Measurements from ENCODE around the gene CADPS2.

The CADPS2 gene

DNA sequence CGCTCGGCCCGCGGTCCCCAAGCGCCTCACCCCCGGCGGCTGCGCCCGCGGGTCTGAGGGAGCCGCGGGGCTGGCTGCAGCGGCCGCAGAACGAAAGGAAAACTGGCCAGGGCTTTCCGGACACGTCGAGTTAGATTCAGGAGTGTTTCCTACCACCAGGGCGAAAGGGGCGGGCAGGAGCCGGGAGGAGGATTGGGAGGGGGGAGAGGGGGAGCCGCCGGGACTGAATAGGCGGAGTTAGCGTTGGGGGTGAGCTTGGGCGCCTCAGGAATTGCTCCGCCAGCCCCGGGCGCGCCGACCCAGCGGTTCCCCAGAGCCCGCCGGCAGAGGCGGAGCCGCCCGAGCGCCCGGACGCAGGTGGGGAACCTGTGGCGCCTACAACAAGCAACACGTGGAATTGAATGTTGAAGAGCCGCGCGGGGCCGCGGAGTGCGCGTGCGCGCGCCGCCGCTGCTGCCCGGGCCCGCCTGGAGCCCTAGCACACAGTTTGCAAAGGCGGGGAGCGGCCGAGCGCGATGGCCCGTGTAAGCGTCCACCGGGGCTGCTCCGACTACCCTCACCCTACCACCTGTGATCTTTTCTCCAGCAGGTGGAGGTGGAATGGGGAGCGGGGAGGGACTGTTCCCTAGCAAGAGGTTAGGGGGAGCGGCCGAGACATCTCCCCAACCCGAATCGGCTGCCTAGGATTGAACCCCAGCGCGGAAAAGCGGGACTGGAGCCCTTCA, at the start of gene CADPS2:
TSS of gene CADPS2 (minus strand) at position 104 of the 725 bp plus-strand sequence. CDS start 123 bp downstream, outside the sequence.
- no peak for DNase-seq (ENCODE audit: extremely low read depth in 1 of 2, low read depth in 1 of 2)

DNA sequence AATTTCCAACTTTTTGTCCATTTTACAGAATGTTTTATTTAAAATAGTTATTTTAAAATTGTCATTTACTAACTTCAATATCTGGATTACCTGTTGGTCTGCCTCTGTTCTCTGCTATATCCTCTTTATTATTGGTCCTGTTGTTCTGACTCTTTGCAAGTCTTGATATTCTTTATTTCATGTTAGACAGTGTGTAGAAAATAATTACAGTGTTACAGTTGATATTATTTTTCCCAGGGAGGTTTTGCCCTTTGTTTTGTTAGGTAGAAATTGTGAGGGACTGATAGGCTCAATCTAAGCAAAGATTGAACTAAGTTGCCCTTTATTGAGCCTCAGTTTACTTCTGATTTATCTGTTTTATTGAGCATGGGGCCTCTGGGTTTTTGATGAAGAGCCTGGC, 49.4 kb upstream of the CADPS2 start:
- no peak for DNase-seq (ENCODE audit: extremely low read depth in 1 of 2, low read depth in 1 of 2)

DNA sequence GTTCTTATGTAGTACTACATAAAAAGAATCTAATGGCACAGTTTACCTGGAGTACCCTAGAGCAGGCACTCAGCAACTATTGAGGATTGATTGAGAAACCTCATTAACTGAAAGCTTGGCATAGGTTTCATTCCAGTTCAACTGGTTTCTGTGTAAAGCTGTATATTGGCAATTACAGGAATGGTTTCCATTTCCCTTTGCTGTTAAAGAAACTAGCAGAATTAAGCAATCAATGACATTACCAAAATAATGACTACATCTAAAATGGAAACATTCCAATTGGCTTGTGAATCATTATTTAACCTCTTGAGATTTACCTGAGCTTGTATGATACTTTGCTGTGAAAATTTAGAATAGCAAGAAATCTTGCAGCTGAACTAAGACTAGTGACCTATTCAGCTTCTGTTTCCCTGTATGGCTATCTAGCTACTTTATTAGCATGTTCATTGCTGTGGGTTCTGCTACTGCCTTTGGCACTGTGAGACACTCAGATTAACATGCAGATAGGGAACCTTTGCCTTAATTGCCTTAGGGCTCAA, 33.5 kb upstream of the CADPS2 start:
- DNase-seq (ENCODE audit: extremely low read depth in 1 of 2, low read depth in 1 of 2) = no peak

DNA sequence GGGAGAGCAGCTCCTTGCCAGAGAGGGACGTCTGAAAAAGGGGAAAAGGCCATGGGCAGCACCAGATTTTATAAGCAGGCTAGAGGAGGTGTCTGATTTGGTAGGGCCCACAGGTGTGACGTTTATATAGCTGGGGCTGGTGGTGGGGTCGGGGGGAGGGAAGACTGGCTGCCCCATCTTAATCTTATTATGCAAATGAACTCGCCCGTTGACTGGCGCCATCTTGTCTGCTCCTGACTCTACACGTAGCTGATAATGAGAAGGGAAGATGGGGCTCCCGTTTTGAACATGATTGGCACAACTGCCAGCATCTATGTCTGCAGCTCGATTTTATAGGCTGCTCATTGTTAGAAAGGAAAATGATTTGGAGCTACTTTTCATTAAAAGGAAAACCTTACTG, 28.6 kb upstream of the CADPS2 start:
- DNase-seq (ENCODE audit: extremely low read depth in 1 of 2, low read depth in 1 of 2) = no peak

DNA sequence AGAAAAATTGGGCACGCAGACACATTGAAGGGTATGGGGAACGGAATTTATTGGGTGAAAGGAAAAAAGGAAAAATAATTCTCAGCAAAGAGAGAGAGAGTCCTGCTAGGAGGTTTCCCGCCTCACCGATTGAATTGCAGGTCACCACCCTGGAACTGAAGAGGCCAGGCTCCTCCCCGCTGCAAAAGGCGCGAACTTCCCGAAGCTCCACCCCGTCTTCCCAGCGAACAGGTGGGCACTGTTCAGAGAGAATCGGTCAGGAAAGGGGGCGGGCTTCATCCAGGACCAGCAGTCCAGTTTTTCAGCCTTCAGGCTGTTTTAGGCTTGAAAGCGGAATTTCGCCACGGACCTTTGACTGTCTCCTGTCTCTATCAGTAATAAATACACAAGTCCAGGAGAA, 27.3 kb upstream of the CADPS2 start:
- no peak for DNase-seq (ENCODE audit: extremely low read depth in 1 of 2, low read depth in 1 of 2)

DNA sequence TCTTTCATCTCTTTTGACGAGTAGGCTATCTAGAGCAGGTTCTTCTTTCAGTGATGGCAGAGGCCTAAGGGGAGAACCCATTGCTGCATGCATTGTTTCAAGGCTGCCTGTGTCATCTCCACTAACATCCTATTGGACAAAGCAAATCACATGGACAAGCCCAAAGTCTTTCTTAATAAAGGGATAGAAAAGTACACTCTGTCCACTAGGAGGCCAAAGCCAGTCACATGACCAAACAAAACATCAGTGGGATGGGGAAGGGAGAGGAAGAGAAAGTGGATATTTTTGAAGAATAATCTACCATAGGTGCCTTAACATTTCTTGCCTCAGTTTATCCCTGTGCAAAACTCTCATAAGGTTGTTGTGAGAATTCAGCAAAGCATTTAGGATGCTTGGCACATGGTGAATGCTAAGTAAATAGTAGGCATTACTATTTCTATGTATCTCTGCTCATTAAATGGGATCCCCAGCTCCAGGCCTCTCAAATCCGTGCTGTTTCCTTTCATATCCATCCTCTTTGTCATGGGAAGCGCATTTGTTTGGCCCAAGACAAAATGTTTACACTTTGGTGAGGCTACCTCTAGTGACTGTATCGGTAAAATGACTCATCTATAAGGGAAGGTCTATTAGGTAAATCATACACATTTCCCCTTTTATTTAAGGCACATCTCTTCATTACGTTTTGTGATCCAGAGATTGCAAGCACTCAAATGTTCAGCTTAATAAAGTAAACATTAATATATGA, 16.7 kb upstream of the CADPS2 start:
- no peak for DNase-seq (ENCODE audit: extremely low read depth in 1 of 2, low read depth in 1 of 2)

DNA sequence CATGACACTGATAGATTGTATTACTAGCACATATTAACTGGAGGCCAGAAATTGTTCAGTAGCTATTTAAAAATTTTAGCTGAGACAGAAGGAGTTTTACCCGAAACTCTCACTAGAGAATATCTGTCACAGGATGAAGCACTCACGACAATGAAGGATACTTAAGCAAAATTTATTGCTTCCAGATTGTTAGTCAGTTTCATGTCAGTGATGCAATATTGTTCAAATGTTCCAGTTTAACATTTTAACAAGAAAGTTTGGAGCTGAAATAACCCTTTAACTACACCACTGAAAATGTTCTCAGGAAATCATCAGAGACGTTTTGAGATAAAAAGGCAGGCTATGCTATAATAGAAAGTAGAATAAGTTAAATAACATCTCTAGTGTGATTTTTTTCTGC, 15.0 kb upstream of the CADPS2 start:
- DNase-seq (ENCODE audit: extremely low read depth in 1 of 2, low read depth in 1 of 2) = no peak

DNA sequence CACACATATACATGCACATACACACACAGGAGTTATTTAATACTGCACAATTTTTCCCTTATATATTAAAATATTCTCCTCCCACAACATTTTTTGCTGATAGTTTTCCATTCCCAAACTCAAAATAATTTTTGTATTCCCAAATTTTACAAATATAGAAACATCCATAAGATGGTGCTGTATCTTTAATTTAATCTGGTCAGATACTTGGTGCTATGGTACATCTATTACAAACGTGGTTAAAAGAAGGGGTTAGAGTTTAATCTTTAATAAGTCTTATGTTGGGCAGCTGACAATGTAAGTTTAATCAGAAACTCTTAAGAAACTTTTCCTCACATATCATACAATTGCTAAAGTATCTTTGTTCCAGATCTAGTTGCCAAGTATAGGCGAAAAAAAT, 10.2 kb upstream of the CADPS2 start:
- DNase-seq (ENCODE audit: extremely low read depth in 1 of 2, low read depth in 1 of 2) = no peak

DNA sequence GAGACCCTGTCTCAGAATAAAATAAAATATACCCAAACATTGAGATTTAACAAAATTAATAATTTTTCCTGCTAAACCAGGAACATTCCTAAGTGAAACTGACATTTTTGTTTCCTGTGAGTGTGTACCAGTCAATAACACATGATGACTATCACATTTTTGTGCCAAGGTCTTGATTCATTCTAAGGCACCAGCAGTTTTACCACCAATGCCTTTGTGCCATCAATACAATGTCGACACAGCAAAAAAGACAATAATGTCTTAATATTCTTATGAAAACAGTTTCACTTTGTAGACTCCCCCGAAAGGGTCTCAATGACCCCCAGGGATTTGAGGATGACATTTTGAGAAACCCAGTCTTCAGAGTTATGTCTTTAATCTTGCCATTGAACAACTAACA, 7.2 kb upstream of the CADPS2 start:
- DNase-seq (ENCODE audit: extremely low read depth in 1 of 2, low read depth in 1 of 2) = no peak

DNA sequence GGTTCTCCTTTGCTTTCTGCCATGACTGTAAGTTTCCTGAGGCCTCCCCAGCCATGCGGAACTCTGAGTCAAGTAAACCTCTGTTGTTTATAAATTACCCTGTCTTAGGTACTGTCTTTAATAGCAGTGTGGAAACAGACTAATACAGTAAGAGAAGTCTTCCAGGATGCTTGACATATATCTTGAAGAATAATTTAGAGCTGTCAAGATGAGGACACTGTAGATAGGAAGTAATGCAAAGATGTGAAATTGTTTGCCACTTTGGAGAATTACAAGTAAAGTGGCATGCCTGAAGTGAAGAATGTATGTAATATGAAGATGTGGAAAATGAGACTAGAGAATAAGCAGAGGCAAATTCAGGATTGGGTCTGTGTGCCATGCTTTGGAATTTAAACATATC, 2.9 kb upstream of the CADPS2 start:
- DNase-seq (ENCODE audit: extremely low read depth in 1 of 2, low read depth in 1 of 2) = no peak

DNA sequence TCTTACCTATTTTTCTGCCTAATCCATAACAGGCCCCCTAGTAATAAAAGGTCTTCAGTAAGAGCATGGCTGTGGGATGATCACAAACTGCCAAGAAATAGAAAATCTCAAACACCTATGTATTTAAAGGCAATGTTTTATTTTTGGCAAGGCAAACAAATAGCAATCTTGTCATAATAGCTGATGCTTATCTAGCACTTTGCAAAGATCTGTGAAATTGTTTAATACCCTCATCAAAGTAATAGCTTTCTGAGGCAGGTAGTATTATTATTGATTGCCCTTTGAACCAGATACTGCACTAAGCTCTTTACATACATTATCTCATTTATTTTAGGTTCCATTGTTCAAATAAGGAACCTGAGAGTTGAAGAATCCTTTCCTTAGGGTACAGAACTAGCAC, 1.6 kb upstream of the CADPS2 start:
- DNase-seq (ENCODE audit: extremely low read depth in 1 of 2, low read depth in 1 of 2) = no peak

DNA sequence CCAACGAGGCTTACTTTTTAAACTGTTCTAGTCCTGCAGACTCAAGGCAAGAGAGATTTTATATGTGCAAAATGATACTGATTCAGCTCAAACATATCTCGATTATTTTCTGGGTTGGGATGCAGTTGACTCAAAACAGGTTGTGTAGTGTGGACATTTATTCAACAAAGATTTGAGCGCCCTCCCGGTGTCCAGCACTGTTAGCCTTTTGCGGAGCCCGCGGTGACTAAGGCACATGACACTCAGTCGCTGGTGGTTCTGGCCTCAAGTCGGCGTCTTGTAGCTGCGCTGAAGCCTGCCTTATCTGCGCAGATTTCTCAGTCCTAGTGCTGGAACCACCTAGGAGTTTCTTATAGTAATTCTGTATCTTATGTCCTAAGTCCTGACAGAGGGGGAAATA, 938 bp upstream of the CADPS2 start:
- no peak for DNase-seq (ENCODE audit: extremely low read depth in 1 of 2, low read depth in 1 of 2)

DNA sequence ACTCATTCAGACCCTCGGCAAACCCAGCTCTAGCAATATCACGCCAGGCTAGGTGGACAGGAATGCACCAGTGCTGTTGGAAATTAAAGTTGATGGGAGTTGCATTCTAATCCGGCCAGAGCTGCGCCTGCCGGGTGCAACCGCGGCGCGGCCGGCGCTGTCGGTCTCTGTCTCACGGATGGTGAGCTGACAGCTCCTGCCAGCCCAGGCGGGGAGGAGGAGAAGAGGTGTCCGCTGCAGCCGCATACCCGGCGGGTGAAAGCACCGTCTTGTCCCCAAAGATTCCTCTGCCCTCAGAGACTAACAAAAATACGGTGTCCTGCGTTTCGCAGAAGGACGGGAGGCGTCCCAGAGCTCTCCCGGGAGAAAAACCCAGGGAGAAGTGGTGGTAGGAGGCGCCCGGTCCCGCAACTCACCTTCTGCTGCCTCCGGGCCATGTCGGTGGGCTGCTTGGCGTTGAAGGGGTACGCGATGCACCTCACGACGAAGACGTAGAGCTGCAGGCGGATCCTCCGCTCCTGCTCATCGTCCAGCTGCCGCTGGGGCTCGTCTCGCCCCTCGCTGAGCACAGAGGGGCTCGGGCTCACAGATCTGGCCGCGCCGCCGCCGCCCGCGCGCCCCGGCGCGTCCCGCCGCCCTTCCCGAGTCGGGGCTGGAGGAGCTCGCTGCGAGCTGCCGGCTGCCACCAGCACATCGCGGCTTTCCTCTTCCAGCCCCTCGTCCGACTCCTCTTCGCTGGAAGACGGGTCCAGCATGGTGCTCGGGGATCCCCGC, 490 bp downstream of the CADPS2 start:
- no peak for DNase-seq (ENCODE audit: extremely low read depth in 1 of 2, low read depth in 1 of 2)

DNA sequence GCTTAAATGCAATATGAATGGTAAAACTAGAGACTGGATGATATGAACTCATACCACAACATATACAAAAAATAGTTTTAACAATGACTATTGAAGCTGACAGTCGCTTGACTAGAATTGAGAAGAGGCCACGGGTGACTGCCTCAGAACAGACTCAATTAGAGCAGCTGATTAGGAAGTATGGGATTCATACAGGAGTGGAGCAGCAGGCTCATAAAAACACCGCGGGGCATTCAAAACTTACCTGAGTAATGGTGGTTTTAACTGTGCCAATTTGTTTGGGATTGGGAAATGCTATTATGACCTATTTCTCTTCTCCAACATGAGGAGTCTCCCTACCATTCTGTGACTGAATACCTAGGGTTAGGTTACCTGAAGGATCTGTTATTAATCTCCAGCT, 2.1 kb downstream of the CADPS2 start:
- DNase-seq (ENCODE audit: extremely low read depth in 1 of 2, low read depth in 1 of 2) = no peak

DNA sequence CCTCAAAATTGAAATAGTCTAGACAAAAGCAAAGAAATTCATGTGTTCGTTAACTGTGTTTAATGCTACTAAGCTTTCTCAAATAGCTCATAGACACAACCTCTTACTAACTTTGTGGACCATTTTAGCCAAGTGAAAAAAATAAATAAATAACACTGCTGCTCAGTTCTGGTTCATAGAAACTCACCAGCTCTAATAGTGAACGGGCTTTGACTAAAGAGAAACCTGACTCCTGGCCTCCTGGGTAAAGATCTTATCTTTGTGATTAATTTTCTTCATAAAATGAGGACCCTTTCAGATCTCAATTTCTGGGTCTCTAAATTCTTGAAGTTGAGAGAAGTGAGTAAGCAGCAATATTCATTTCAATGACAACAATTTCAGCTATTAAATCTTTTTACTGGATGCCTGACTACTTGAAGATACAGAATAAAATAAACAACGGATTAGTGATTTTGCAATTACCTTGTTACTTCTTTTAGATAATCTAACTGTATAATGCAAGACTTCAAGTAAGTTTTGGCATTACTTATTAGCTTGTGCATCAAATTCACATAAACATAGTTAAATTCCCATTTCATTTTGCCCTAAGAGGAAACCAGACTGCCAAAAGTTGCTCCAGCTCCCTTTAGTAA, 3.1 kb downstream of the CADPS2 start:
- DNase-seq (ENCODE audit: extremely low read depth in 1 of 2, low read depth in 1 of 2) = no peak

DNA sequence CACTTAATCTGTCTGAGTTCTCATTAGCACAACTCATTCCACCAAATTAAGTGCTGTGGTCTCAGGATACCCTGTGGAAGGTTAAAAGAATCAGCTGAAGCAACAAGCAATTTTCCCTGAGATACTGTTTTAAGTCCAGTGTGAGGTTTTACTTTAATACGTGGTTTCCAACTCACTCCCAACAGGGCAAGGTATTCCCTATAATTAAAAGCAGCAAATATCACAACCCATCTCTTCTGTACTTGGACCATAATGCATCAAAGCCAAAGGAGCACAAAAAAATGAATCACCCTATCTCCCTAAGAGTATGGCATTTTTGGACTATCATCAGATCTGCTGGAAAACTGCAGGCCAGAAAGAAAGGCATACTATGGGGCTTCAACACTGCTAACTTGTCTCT, 4.9 kb downstream of the CADPS2 start:
- no peak for DNase-seq (ENCODE audit: extremely low read depth in 1 of 2, low read depth in 1 of 2)

DNA sequence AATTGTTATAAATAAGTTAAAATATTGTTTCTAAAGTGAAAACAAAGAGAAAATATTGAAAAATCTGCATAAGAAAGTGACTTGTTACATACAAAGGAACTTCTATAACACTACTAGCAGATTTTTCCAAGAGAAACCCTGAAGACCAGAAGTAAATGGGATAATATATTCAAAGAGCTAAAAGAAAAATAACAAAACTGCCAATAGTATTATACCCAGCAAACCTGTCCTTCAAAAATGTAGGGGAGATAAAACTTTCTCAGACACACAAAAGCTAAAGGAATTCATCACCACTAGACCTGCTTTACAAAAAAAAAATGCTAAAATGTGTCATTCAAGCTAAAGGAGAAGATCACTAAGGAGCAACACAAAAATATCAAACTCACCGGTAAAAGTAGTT, 17.0 kb downstream of the CADPS2 start:
- no peak for DNase-seq (ENCODE audit: extremely low read depth in 1 of 2, low read depth in 1 of 2)

DNA sequence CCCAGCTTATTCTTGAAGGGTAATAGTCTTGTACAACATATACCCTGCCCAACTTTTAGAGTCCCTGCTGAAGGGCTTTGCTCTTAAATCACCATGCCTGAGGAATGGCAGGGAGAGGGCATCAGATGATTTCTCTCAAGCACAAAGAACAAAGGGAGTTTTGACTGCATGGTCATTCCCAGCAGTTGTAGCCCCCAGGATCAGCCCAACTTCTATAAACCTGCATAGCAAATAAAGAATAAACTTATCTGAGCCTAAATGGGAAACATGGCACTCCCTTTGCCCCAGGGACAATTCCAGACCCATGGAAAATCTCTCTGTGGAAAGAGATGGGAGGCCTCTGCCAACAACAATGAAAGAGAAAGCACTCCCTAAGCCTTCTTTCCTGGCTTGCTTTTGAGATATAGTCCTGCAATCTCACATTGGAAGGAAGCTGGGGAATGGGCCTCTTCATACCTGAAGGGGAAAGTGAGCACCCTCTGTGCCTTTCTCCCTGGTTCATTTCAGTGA, 18.7 kb downstream of the CADPS2 start:
- no peak for DNase-seq (ENCODE audit: extremely low read depth in 1 of 2, low read depth in 1 of 2)

DNA sequence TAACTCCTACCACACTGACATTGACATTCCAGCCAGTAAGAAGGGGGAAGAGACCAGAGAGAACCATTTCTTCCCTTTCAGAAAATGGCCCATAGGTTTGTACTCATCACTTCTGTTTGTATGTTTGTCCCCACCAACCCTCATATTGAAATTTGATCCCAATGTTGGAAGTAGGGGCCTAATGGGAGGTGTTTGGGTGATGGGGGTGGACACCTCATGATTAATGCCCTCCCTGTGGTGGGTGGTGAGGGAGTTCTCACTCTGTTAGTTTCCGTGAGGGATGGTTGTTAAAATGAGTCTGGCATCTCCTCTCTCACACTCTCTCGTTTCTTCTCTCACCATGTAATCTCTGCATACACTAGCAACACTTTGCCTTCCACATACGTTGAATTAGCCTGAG, 21.4 kb downstream of the CADPS2 start:
- DNase-seq (ENCODE audit: extremely low read depth in 1 of 2, low read depth in 1 of 2) = no peak

DNA sequence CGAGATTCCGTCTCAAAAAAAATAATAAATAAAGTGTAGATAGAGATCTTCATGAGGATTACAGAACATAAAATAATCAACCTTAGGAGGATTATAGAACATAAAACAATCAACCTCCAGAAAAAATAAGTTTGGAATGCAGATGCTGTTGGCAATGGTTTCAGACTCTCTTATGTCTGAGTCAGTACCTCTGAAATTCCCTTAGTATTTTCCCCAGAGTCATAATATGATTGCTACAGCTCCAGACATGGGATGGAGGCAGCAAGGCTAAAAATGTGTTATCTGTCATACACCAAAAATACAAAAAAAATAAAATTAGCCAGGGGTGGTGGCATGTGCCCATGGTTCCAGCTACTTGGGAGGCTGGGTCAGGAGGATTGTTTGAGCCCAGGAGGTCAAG, 22.2 kb downstream of the CADPS2 start:
- DNase-seq (ENCODE audit: extremely low read depth in 1 of 2, low read depth in 1 of 2) = no peak

DNA sequence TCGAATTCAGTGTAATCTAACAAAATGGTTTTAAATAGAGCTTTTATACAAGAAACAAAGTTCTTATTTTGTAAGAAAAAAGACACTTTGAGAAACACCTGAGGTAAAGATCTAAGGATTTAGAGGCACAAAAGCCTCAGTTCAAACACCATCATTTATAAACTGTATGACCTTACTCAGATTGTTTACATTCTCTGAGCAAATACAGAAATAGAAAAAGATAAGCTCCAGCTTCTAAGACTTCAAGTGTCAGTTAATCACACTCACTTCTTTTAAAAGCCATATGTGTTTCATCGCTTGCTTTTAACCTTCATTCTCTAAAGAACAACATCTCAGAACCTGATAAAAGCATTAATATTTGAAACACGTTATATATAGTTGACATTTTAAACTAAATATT, 27.9 kb downstream of the CADPS2 start:
- no peak for DNase-seq (ENCODE audit: extremely low read depth in 1 of 2, low read depth in 1 of 2)

All from activated CD8-positive, alpha-beta memory T cell treated with anti-CD3 and anti-CD28 coated beads for 1 hour (primary cell).